ENCODE data around the gene CIB2. TPM values are rescaled to one million over a fixed set of nuclear protein-coding genes. Genes with fewer than 3 reads are reported as not detected.

Gene CIB2
- polyA plus RNA-seq, 2 donors: 0.49 to 2.6 TPM

DNA sequence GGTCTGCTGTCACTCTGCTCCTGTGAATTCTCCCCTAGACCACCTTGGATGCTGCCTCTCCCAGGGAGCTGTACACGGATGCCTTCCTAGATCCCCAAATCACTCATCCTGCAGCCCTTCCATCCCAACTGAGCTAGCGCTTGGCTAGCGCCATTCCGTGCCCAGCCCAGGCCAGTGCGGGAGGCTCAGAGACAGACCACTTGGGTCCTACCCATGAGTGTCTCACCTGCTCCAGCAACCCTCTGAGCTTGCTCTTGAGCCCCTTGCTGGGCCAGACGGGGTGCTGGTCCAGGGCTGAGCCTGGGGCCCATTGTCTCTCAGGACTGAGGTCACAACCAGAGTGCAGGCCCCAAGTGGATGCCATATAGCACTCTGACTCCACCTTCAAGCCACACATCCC lies 21.1 kb downstream of the CIB2 start:
- Histone ChIP-seq H3K36me3 (ENCODE audit: control insufficient read depth in 2 of 2, insufficient read depth in 2 of 2, low read length in 1 of 2) (no peaks in the 10 kb centered on the region), H3K4me1 (ENCODE audit: control insufficient read depth in 2 of 2, insufficient read depth in 2 of 2, low read length in 1 of 2) (no peaks in the 10 kb centered on the region), H3K4me3 (ENCODE audit: low read depth in 1 of 2, low read length in 2 of 2) (no peak overlapping the region), H3K27me3 (ENCODE audit: control insufficient read depth in 1 of 2, insufficient read depth in 2 of 2, low read length in 2 of 2) (no peaks in the 10 kb centered on the region), H3K27ac (ENCODE audit: low read depth in 2 of 2, low read length in 1 of 2) (no peak overlapping the region), H3K9me3 (ENCODE audit: control insufficient read depth in 2 of 2, insufficient read depth in 1 of 2, low read depth in 1 of 2, low read length in 1 of 2) (no peaks in the 10 kb centered on the region)
- WGBS, 2 donors: 93 to 94% methylated on average over 6 of the region's 6 CpGs

GRCh38 chr15:78109156-78109555 lies 22.1 kb downstream of the CIB2 start:
- no peaks in the 10 kb centered on the region for H3K4me1 ChIP-seq (ENCODE audit: control insufficient read depth in 2 of 2, insufficient read depth in 2 of 2, low read length in 1 of 2)
- no peak overlapping the region for H3K4me3 ChIP-seq (ENCODE audit: low read depth in 1 of 2, low read length in 2 of 2)
- H3K36me3 ChIP-seq (ENCODE audit: control insufficient read depth in 2 of 2, insufficient read depth in 2 of 2, low read length in 1 of 2): no peaks in the 10 kb centered on the region
- no peak overlapping the region for H3K27ac ChIP-seq (ENCODE audit: low read depth in 2 of 2, low read length in 1 of 2)
- no peaks in the 10 kb centered on the region for H3K27me3 ChIP-seq (ENCODE audit: control insufficient read depth in 1 of 2, insufficient read depth in 2 of 2, low read length in 2 of 2)
- no peaks in the 10 kb centered on the region for H3K9me3 ChIP-seq (ENCODE audit: control insufficient read depth in 2 of 2, insufficient read depth in 1 of 2, low read depth in 1 of 2, low read length in 1 of 2)
- 90 to 94% methylated on average over 12 of the region's 12 CpGs for WGBS, 2 donors

- 40 to 42% methylated on average over 11 of the region's 11 CpGs for WGBS, 2 donors
- no peak overlapping the region for H3K4me3 ChIP-seq (ENCODE audit: low read depth in 1 of 2, low read length in 2 of 2)
- no peaks in the 10 kb centered on the region for H3K4me1 ChIP-seq (ENCODE audit: control insufficient read depth in 2 of 2, insufficient read depth in 2 of 2, low read length in 1 of 2)
- H3K27me3 ChIP-seq (ENCODE audit: control insufficient read depth in 1 of 2, insufficient read depth in 2 of 2, low read length in 2 of 2): no peaks in the 10 kb centered on the region
- no peak overlapping the region for H3K27ac ChIP-seq (ENCODE audit: low read depth in 2 of 2, low read length in 1 of 2)
- no peaks in the 10 kb centered on the region for H3K36me3 ChIP-seq (ENCODE audit: control insufficient read depth in 2 of 2, insufficient read depth in 2 of 2, low read length in 1 of 2)
- no peaks in the 10 kb centered on the region for H3K9me3 ChIP-seq (ENCODE audit: control insufficient read depth in 2 of 2, insufficient read depth in 1 of 2, low read depth in 1 of 2, low read length in 1 of 2)
Measured at GRCh38 chr15:78108300-78109084, 22.8 kb downstream of the CIB2 start.

GRCh38 chr15:78107471-78107870 lies 23.8 kb downstream of the CIB2 start:
- H3K4me1 ChIP-seq (ENCODE audit: control insufficient read depth in 2 of 2, insufficient read depth in 2 of 2, low read length in 1 of 2): no peaks in the 10 kb centered on the region
- 92% methylated on average over 8 of the region's 8 CpGs for WGBS, 2 donors
- H3K27ac ChIP-seq (ENCODE audit: low read depth in 2 of 2, low read length in 1 of 2): no peak overlapping the region
- H3K27me3 ChIP-seq (ENCODE audit: control insufficient read depth in 1 of 2, insufficient read depth in 2 of 2, low read length in 2 of 2): no peaks in the 10 kb centered on the region
- H3K36me3 ChIP-seq (ENCODE audit: control insufficient read depth in 2 of 2, insufficient read depth in 2 of 2, low read length in 1 of 2): no peaks in the 10 kb centered on the region
- no peak overlapping the region for H3K4me3 ChIP-seq (ENCODE audit: low read depth in 1 of 2, low read length in 2 of 2)
- no peaks in the 10 kb centered on the region for H3K9me3 ChIP-seq (ENCODE audit: control insufficient read depth in 2 of 2, insufficient read depth in 1 of 2, low read depth in 1 of 2, low read length in 1 of 2)

DNA sequence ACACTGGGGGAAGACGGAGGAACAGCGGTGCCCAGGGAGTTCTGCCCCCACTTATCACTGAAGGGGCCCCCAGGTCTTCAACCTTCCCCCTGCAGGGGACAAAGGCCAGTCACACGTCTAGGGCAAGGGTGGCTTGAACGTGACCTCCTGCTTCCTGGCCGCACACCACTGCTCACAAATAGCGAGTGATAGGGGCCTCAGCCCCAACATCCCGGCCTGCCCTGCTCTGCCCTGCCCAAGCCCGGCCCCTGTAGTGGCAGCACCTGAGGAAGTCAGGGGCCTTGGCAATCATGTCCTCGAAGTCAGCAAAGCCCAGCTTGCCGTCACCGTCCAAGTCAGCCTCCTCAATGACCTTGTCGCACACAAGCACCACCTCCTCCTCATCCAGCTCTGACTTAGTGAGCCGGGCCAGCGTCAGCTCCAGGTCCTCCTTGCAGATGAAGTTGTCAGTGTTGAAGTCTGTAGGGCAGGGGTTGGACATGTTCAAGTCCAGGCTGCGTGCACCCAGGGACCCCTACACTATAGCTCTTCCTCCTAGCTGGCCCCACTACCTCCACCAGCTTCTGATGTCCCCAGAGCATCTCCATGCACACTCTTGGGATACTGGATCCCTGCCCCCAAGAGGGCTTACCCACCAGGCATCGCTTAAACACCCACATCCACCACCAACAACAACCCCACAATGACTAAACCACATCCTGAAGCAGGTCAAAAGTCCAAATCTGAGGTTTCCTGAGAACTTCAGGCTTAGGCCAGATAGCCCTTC lies 25.6 kb downstream of the CIB2 start:
- H3K27ac ChIP-seq (ENCODE audit: low read depth in 2 of 2, low read length in 1 of 2): no peak overlapping the region
- no peak overlapping the region for H3K4me3 ChIP-seq (ENCODE audit: low read depth in 1 of 2, low read length in 2 of 2)
- no peaks in the 10 kb centered on the region for H3K36me3 ChIP-seq (ENCODE audit: control insufficient read depth in 2 of 2, insufficient read depth in 2 of 2, low read length in 1 of 2)
- 87 to 91% methylated on average over 16 of the region's 16 CpGs for whole genome bisulfite sequencing, 2 donors
- H3K9me3 ChIP-seq (ENCODE audit: control insufficient read depth in 2 of 2, insufficient read depth in 1 of 2, low read depth in 1 of 2, low read length in 1 of 2): no peaks in the 10 kb centered on the region
- H3K27me3 ChIP-seq (ENCODE audit: control insufficient read depth in 1 of 2, insufficient read depth in 2 of 2, low read length in 2 of 2): no peaks in the 10 kb centered on the region
- no peaks in the 10 kb centered on the region for H3K4me1 ChIP-seq (ENCODE audit: control insufficient read depth in 2 of 2, insufficient read depth in 2 of 2, low read length in 1 of 2)

DNA sequence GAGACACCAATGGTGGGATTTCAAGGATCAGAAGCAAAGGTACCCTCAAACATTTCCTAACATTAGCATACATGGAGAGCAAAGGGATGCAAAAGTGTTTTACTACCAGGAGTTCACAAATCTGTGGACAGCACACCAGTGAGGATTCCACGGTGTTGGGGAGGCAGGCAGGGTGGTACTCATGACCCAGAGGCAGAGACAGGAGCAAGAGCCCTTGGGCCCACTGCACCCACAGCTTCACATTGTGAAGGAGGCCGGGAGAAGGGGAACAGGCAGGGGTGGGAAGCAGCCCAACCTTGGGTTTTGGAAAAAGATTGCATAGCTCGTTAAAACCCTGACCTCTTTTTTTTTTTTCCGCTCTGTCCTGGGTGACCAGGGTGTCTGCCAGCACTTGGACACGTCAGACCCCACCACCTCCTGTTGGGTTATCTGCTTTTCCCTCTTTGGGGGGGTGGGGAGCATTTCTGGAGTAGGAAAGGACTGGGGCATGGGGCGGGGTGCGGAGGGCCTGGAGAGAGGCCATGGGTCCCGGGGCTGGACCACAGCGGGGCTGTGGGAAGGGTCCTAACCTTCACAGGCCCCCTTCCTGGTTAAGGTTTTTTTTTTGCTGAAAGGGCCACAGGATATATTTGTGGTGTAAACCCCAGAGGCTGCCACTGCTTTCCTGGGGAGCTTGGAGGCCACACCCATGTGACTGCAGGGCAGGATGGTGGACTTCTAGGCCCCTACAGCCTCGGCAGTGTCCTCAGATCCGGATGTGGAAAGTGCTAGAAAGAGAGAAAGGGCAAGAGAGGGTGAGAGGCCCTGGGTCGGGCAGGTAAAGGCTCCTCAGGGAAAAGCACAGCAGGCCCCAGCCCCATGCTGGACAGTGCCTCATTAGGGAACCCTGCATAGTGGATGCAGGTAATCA lies 26.4 kb downstream of the CIB2 start:
- H3K27ac ChIP-seq (ENCODE audit: low read depth in 2 of 2, low read length in 1 of 2): no peak overlapping the region

GRCh38 chr15:78104119-78104479 lies 27.1 kb downstream of the CIB2 start:
- H3K36me3 ChIP-seq (ENCODE audit: control insufficient read depth in 2 of 2, insufficient read depth in 2 of 2, low read length in 1 of 2): no peaks in the 10 kb centered on the region
- no peaks in the 10 kb centered on the region for H3K27me3 ChIP-seq (ENCODE audit: control insufficient read depth in 1 of 2, insufficient read depth in 2 of 2, low read length in 2 of 2)
- H3K4me3 ChIP-seq (ENCODE audit: low read depth in 1 of 2, low read length in 2 of 2): no peak overlapping the region
- WGBS, 2 donors: 92% methylated on average over 4 of the region's 4 CpGs
- no peaks in the 10 kb centered on the region for H3K4me1 ChIP-seq (ENCODE audit: control insufficient read depth in 2 of 2, insufficient read depth in 2 of 2, low read length in 1 of 2)
- no peaks in the 10 kb centered on the region for H3K9me3 ChIP-seq (ENCODE audit: control insufficient read depth in 2 of 2, insufficient read depth in 1 of 2, low read depth in 1 of 2, low read length in 1 of 2)
- H3K27ac ChIP-seq (ENCODE audit: low read depth in 2 of 2, low read length in 1 of 2): no peak overlapping the region

More for the DNA sequence above, 26.4 kb downstream of the CIB2 start:
- Histone ChIP-seq H3K4me3 (ENCODE audit: low read depth in 1 of 2, low read length in 2 of 2) (no peak overlapping the region), H3K36me3 (ENCODE audit: control insufficient read depth in 2 of 2, insufficient read depth in 2 of 2, low read length in 1 of 2) (no peaks in the 10 kb centered on the region), H3K4me1 (ENCODE audit: control insufficient read depth in 2 of 2, insufficient read depth in 2 of 2, low read length in 1 of 2) (no peaks in the 10 kb centered on the region), H3K9me3 (ENCODE audit: control insufficient read depth in 2 of 2, insufficient read depth in 1 of 2, low read depth in 1 of 2, low read length in 1 of 2) (no peaks in the 10 kb centered on the region), H3K27me3 (ENCODE audit: control insufficient read depth in 1 of 2, insufficient read depth in 2 of 2, low read length in 2 of 2) (no peaks in the 10 kb centered on the region)
- 82 to 85% methylated on average over 12 of the region's 12 CpGs for WGBS, 2 donors

- Histone ChIP-seq H3K27ac (ENCODE audit: low read depth in 2 of 2, low read length in 1 of 2) (no peak overlapping the region), H3K9me3 (ENCODE audit: control insufficient read depth in 2 of 2, insufficient read depth in 1 of 2, low read depth in 1 of 2, low read length in 1 of 2) (no peaks in the 10 kb centered on the region), H3K4me3 (ENCODE audit: low read depth in 1 of 2, low read length in 2 of 2) (no peak overlapping the region), H3K4me1 (ENCODE audit: control insufficient read depth in 2 of 2, insufficient read depth in 2 of 2, low read length in 1 of 2) (no peaks in the 10 kb centered on the region), H3K27me3 (ENCODE audit: control insufficient read depth in 1 of 2, insufficient read depth in 2 of 2, low read length in 2 of 2) (no peaks in the 10 kb centered on the region), H3K36me3 (ENCODE audit: control insufficient read depth in 2 of 2, insufficient read depth in 2 of 2, low read length in 1 of 2) (no peaks in the 10 kb centered on the region)
- WGBS, 2 donors: 80% methylated on average over 12 of the region's 12 CpGs
Measured at GRCh38 chr15:78103406-78104118, 27.7 kb downstream of the CIB2 start.

GRCh38 chr15:78102741-78103140 lies 28.5 kb downstream of the CIB2 start:
- no peak overlapping the region for H3K4me3 ChIP-seq (ENCODE audit: low read depth in 1 of 2, low read length in 2 of 2)
- WGBS, 2 donors: 83 to 85% methylated on average over 6 of the region's 6 CpGs
- H3K36me3 ChIP-seq (ENCODE audit: control insufficient read depth in 2 of 2, insufficient read depth in 2 of 2, low read length in 1 of 2): no peaks in the 10 kb centered on the region
- H3K4me1 ChIP-seq (ENCODE audit: control insufficient read depth in 2 of 2, insufficient read depth in 2 of 2, low read length in 1 of 2): no peaks in the 10 kb centered on the region
- no peak overlapping the region for H3K27ac ChIP-seq (ENCODE audit: low read depth in 2 of 2, low read length in 1 of 2)
- no peaks in the 10 kb centered on the region for H3K27me3 ChIP-seq (ENCODE audit: control insufficient read depth in 1 of 2, insufficient read depth in 2 of 2, low read length in 2 of 2)
- H3K9me3 ChIP-seq (ENCODE audit: control insufficient read depth in 2 of 2, insufficient read depth in 1 of 2, low read depth in 1 of 2, low read length in 1 of 2): no peaks in the 10 kb centered on the region

Data from esophagus (tissue), 2 donors.